PFSK-1 (cell line): ENCODE measurements around the gene ASAH2.

ENCODE experiments used
- FOXP2 ChIP-seq: optimal IDR thresholded peaks from 2 replicates; pipeline ENCODE3; 2011; ENCODE audit warnings: borderline replicate concordance, control low read depth, inconsistent platforms; ENCODE audit not compliant: insufficient read depth; ENCODE audit errors: extremely low read length, extremely low read depth
- POLR2AphosphoS5 ChIP-seq: IDR thresholded peaks from 2 replicates; pipeline ENCODE4 v1.6.1; 2012; ENCODE audit warnings: low read depth, mild to moderate bottlenecking, control low read depth, low read length, moderate library complexity
- REST ChIP-seq, 2 experiments: IDR thresholded peaks; 2 replicates each; pipeline versions ENCODE4 v1.6.1 to v1.8.0; 2011 to 2012; ENCODE audit warnings: low read depth in 2 of 2, low read length in 2 of 2, control low read depth in 1 of 2, inconsistent platforms in 1 of 2, mild to moderate bottlenecking in 1 of 2, moderate library complexity in 1 of 2; ENCODE audit not compliant: insufficient read depth in 1 of 2
- SIN3A ChIP-seq: IDR thresholded peaks from 2 replicates; pipeline ENCODE4 v1.6.1; 2012; ENCODE audit warnings: mild to moderate bottlenecking, low read length, moderate library complexity, borderline replicate concordance; ENCODE audit not compliant: insufficient read depth
- TAF1 ChIP-seq: IDR thresholded peaks from 2 replicates; pipeline ENCODE4 v1.6.1; 2012; ENCODE audit warnings: low read length, control low read depth, borderline replicate concordance; ENCODE audit not compliant: insufficient read depth

GRCh38 chr10:50286517-50286916, 35.2 kb upstream of the ASAH2 start:
- no peak for TF ChIP-seq POLR2AphosphoS5
- TF ChIP-seq SIN3A = no peak
- TF ChIP-seq TAF1 = no peak
- TF ChIP-seq REST (IDR thresholded peaks at IDR 0.05; ENCODE audit: insufficient read depth in 1 of 2, low read depth in 2 of 2, low read length in 2 of 2) = no peak
- TF ChIP-seq FOXP2 = no peak
